Adipocyte (in vitro differentiated cells): ENCODE measurements around the gene ARHGAP33.
A peak's percentile ranks its signal among the peaks of the same experiment; 100 is the strongest.
"Not testable (repeated sequence)": the region's sequence is repeated elsewhere in the genome, so short reads cannot be mapped to it uniquely, and the experiment has no call there.

ENCODE experiments used
- DNase-seq: peaks from one replicate; pipeline ENCODE4 v3.0.0-alpha.2; 2015; ENCODE audit warnings: low read depth
- H3K27me3 ChIP-seq: replicated peaks from 2 replicates; pipeline ENCODE4 v1.7.0; 2013; ENCODE audit warnings: mild to moderate bottlenecking, low read length, moderate library complexity; ENCODE audit not compliant: control insufficient read depth, insufficient read depth
- H3K36me3 ChIP-seq: 2 replicates; pipeline ENCODE4 v1.7.0; 2013; ENCODE audit warnings: low read length, mild to moderate bottlenecking, moderate library complexity; ENCODE audit not compliant: control insufficient read depth, insufficient read depth, severe bottlenecking
- H3K4me1 ChIP-seq: 2 replicates; pipeline ENCODE4 v1.7.0; 2013; ENCODE audit warnings: mild to moderate bottlenecking, low read length, moderate library complexity; ENCODE audit not compliant: control insufficient read depth, insufficient read depth
- H3K4me3 ChIP-seq: 2 replicates; pipeline ENCODE4 v1.7.0; 2013; ENCODE audit warnings: mild to moderate bottlenecking, low read length, moderate library complexity
- H3K9ac ChIP-seq: 2 replicates; pipeline ENCODE4 v1.7.0; 2013; ENCODE audit warnings: mild to moderate bottlenecking, low read length, moderate library complexity
- H3K9me3 ChIP-seq: 2 replicates; pipeline ENCODE4 v1.7.0; 2013; ENCODE audit warnings: mild to moderate bottlenecking, low read length, moderate library complexity; ENCODE audit not compliant: control insufficient read depth

ARHGAP33 gene

DNA sequence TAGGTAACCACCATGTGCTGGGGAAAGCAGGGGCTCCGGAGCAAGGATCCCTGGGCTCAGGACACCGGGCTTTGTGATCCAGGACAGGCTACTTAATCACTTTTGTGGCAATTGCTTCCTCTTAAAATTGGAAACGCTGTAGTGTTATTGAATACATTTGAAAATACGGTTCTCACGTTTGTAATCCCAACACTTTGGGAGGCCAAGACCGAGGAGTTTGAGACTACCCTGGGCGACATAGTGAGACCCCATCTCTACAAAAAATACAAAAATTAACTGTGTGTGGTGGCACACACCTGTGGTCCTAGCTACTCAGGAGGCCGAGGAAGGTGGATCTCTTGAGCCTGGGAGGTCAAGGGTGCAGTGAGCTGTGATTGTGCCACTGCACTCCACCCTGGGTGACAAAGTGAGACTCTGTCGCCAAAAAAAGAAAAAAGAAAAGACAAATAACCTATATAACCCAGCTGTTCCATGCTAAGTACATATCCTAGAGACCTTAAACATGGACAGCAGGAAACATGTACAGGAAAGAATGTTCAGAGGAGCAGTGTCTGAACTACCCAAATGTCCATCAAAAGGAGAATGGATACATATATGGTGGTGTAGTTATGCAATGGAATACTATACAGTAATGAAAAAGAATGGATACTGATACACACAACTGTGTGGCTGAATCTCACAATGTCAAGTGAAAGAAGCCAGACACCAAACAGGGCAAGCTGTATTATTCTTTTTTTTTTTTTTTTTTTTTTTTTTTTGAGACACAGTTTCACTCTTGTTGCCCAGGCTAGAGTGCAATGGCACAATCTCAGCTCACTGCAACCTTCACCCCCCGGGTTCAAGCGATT, 37.9 kb downstream of the ARHGAP33 start:
- Histone ChIP-seq H3K4me1 (no peaks in the 10 kb centered on the region), H3K36me3 (no peaks in the 10 kb centered on the region), H3K9me3 (no peaks in the 10 kb centered on the region), H3K9ac (no peak overlapping the region), H3K4me3 (no peak overlapping the region), H3K27me3 (peaks cover 48% of the 10 kb centered on the region)
- DNase-seq = no peak

DNA sequence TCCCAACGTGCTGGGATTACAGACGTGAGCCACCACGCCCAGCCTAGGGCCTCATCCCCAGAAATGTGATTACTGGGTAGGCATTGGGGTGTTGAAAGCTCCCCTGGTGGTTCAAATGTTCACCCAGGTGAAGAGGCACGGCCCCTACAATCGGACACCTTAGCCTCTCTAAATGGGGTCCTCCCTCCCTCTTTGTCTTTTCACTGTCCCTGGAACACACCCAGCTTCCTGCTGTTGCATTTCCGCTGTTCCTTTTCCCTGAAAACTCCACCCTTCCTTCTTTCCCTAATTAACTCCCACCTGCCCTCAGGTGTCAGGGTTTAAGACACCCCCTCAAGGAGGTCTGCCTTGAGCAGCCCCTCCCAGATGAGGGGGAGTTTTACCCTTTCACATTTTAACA, 40.9 kb downstream of the ARHGAP33 start:
- Histone ChIP-seq H3K4me3 (no peak overlapping the region), H3K27me3 (peaks cover 46% of the 10 kb centered on the region), H3K9me3 (no peaks in the 10 kb centered on the region), H3K9ac (no peak overlapping the region), H3K4me1 (peaks cover 5% of the 10 kb centered on the region), H3K36me3 (no peaks in the 10 kb centered on the region)
- DNase-seq = no peak

DNA sequence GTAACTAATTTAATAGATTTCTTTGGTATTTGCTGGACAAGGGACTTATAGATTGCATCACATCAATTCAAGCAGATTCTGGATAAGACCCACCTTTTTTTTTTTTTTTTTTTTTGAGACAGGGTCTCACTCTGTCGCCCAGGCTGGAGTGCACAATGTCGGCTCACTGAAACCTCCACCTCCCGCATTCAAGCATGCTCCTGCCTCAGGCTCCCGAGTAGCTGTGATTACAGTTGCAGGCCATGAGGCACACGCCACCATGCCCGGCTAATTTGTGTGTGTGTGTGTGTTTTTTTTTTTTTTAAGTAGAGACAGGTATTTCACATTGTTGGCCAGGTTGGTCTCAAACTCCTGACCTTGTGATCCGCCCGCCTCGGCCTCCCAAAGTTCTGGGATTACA, 41.5 kb downstream of the ARHGAP33 start:
- Histone ChIP-seq H3K36me3 (no peaks in the 10 kb centered on the region), H3K4me1 (peaks cover 5% of the 10 kb centered on the region), H3K9me3 (no peaks in the 10 kb centered on the region), H3K4me3 (no peak overlapping the region), H3K9ac (no peak overlapping the region), H3K27me3 (peaks cover 41% of the 10 kb centered on the region)
- DNase-seq = no peak

DNA sequence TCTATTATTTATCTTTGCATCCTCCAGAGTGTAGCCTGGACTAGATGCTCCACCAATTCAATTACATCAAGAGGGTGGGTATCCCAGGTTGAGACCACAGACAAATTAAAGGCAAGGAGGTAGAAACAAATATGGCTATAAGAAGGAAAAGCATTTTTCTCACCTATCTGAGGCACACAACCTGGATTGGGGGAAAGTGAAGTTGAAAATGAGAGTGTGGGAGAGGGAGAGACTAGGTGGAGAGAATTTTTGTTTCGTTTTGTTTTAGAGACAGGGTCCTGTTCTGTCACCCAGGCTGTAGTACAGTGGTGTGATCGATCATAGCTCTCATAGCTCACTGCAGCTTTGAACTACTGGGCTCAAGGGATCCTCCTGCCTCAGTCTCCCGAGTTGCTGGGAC, 43.1 kb downstream of the ARHGAP33 start:
- Histone ChIP-seq H3K4me1 (peaks cover 5% of the 10 kb centered on the region), H3K36me3 (no peaks in the 10 kb centered on the region), H3K4me3 (no peak overlapping the region), H3K27me3 (peaks cover 34% of the 10 kb centered on the region), H3K9me3 (no peaks in the 10 kb centered on the region), H3K9ac (no peak overlapping the region)
- DNase-seq = no peak

DNA sequence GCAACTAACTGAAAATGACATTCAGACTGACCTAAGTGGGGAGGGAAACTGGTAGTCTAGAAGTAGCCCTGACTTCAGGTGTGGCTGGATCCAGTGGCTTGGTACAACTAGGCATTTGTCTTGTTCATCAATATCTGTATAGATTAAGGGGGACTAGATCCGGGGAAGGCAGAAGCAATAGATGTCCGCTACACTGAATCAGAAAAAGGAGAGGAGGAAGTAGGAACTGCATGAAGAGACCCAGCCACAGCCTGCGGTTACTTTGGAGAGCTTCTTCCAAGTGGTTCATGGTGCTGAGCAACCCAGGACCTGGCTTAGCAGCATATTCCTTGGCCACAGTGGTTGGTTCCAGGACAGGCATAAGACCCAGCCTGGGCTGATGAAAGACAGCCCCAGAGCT, 47.2 kb downstream of the ARHGAP33 start:
- Histone ChIP-seq H3K9ac (no peak overlapping the region), H3K9me3 (no peaks in the 10 kb centered on the region), H3K4me1 (peaks cover 5% of the 10 kb centered on the region), H3K27me3 (peaks cover 28% of the 10 kb centered on the region), H3K36me3 (no peaks in the 10 kb centered on the region), H3K4me3 (no peak overlapping the region)
- DNase-seq = no peak

DNA sequence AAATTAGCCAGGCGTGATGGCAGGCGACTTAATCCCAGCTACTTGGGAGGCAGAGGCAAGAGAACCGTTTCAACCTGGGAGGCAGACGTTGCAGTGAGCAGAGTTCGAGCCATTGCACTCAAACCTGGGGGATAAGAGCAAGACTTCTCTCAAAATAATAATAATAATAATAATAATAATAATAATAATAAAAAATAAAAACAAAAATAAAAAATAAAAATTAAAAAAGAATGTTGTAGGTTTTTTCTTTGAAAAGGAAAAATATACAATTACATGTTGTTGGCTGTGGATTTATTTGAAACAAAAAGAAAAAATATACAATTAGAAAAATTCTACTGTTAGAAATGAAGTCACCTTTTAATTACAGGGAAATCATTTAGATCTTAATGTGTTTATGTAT, 48.8 kb downstream of the ARHGAP33 start:
- Histone ChIP-seq H3K27me3 (peaks cover 16% of the 10 kb centered on the region), H3K9ac (no peak overlapping the region), H3K9me3 (no peaks in the 10 kb centered on the region), H3K4me3 (no peak overlapping the region), H3K4me1 (peaks cover 5% of the 10 kb centered on the region), H3K36me3 (no peaks in the 10 kb centered on the region)
- no peak for DNase-seq

DNA sequence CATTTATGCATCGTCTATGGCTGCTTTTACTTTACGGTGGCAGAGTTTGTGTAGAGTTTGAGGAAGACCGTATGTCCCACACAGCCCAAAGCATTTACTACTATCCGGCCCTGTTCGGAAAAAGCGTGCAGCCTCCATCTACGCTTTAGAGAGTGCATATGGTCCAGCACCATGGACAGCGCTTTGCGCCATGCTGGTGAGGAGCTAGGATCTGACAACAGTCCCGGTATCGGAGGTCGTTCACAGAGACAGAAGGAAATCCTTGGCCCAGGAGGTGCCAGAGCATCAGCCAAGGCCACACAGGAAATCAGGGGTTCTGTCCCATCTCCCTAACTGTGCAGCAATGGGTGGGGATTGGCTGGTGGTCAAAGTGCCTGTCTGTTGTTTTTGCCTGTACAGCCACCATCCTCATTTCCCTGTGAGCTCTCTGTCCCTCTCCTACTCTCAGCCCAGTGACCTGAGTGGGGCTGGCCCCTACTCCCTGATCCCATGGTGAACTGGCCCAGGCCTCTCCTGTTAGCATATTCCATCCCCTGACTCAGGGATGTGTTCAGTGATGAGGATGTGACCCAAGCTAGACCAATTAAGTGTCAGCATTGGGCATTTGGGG, 53.4 kb downstream of the ARHGAP33 start:
- Histone ChIP-seq H3K4me3 (no peak overlapping the region), H3K36me3 (no peaks in the 10 kb centered on the region), H3K27me3 (peaks cover 28% of the 10 kb centered on the region)

DNA sequence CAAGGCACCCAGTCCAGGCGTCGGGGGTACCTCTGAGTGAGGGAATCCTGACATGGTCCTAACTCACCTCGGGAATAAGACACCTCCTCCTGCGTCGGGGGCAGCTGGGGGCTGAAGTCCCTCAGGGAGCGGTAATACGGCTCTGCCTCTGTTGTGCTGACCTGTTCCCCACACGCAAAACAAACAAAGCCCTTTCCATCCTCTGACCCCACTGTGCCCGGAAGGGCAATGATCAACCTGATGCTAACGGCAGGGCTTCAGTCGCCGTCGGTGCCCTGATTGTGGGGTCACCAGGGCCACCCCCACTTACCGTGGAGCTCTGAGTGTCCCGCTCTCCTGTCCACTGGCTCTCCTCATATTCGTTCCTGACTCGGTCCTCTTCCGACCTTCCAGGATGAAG, 55.6 kb downstream of the ARHGAP33 start:
- no peak overlapping the region for H3K4me3 ChIP-seq
- no peaks in the 10 kb centered on the region for H3K4me1 ChIP-seq
- no peaks in the 10 kb centered on the region for H3K9me3 ChIP-seq
- H3K36me3 ChIP-seq = no peaks in the 10 kb centered on the region
- peaks cover 35% of the 10 kb centered on the region for H3K27me3 ChIP-seq
- H3K9ac ChIP-seq = no peak overlapping the region
- DNase-seq = no peak

More for the DNA sequence above, 53.4 kb downstream of the ARHGAP33 start:
- Histone ChIP-seq H3K4me1 (no peaks in the 10 kb centered on the region), H3K9ac (no peak overlapping the region), H3K9me3 (no peaks in the 10 kb centered on the region)
- peak; percentile 81 for DNase-seq

DNA sequence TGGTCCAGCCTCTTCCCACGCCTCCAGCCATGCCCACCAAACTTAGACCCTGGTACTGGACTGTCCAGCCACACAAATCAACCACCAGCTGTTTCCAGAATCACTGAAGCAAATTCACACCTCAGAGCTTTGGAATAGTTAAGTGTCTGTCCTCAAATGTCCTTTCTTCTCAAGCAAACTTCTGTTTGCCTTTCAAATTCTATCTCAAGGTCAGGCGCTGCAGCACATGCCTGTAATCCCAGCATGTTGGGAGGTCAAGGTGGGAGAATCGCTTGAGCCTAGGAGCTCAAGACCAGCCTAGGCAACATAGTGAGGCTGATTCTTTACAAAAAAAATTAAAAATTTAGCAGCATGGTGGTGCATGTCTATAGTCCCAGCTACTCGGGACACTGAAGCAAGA, 56.7 kb downstream of the ARHGAP33 start:
- Histone ChIP-seq H3K4me3 (no peak overlapping the region), H3K4me1 (no peaks in the 10 kb centered on the region), H3K9ac (no peak overlapping the region), H3K36me3 (no peaks in the 10 kb centered on the region), H3K9me3 (no peaks in the 10 kb centered on the region), H3K27me3 (peaks cover 32% of the 10 kb centered on the region)
- no peak for DNase-seq

DNA sequence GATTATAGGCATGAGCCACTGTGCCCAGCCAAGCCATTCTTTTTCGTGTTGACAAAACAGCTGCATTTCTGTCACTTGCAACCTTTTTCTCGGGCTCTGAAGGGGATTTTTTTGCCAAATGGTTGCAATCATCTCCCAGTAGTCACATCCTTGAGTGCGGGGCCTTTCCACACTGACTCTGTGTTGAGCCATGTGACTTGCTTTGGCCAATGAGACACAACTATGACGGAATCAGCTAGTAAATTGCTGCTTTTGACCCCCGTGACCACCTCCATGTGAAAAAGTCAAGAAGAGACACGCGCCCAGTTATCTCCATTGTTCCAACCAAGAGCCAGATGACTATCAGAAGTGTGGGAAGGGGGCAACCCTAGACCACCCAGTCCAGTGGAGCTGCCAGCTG, 58.6 kb downstream of the ARHGAP33 start:
- Histone ChIP-seq H3K4me1 (no peaks in the 10 kb centered on the region), H3K27me3 (peaks cover 32% of the 10 kb centered on the region), H3K9me3 (peaks cover 5% of the 10 kb centered on the region), H3K36me3 (no peaks in the 10 kb centered on the region), H3K4me3 (no peak overlapping the region), H3K9ac (no peak overlapping the region)
- no peak for DNase-seq

DNA sequence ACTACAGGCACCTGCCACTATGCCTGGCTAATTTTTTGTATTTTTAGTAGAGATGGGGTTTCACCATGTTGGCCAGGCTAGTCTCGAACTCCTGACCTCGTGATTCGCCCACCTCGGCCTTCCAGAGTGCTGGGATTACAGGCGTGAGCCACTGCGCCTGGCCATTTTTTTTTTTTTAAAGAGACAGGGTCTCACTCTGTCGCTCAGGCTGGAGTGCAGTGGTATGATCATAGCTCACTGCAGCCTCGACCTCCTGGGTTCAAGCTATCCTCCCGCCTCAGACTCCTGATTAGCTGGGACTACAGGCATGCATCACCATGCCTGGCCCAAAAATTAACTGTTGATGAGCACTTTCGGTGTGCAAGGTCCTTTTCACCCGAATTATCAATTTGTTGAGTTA, 60.7 kb downstream of the ARHGAP33 start:
- not testable (repeated sequence) for H3K4me1 ChIP-seq, DNase-seq, H3K36me3 ChIP-seq, H3K4me3 ChIP-seq, H3K9ac ChIP-seq
- Histone ChIP-seq H3K27me3 (peaks cover 27% of the 10 kb centered on the region), H3K9me3 (peaks cover 12% of the 10 kb centered on the region)
